A549 (cell line): Measurements from ENCODE around the gene FRMD1. TPM values are rescaled to one million over a fixed set of nuclear protein-coding genes. Genes with fewer than 3 reads are reported as not detected.

ENCODE experiments used
- ATAC-seq, 2 experiments: fragments of 200-7000 bp in 1 of 2; fragments of >200 bp in 1 of 2; cut with Nextera tagmentation in 1 of 2; cut with Tn5 transposase in 1 of 2; 3 replicates each; pipeline versions ENCODE4 v1.8.0 to v1.9.1; 2018 to 2020; ENCODE audit warnings: mild to moderate bottlenecking in 1 of 2, moderate library complexity in 1 of 2
- CTCF ChIA-PET: fragments of 300-600 bp; sonication (Branson Sonifier 250); formaldehyde crosslinking; extraction: SDS; loops from one replicate; lab custom pipeline; 2021; ENCODE audit warnings: antibody characterized with exemption, inconsistent platforms; lab: Yijun Ruan, JAX
- POLR2A ChIA-PET: fragments of 350-600 bp; formaldehyde crosslinking; extraction: SDS; loops from one replicate; lab custom pipeline; 2021; ENCODE audit warnings: antibody characterized with exemption, inconsistent platforms; lab: Yijun Ruan, JAX
- DNase-seq, 2 experiments: peaks; one replicate each; pipeline versions ENCODE4 v3.0.0 to v3.0.0-alpha.2; 2011 to 2016; ENCODE audit warnings: low read depth in 1 of 2, low spot score in 1 of 2
- FAIRE-seq: peaks from 2 replicates; lab custom pipeline; 2011; peaks lifted over from hg19 to GRCh38; lab: Jason Lieb, UNC
- H3K27ac ChIP-seq, 2 experiments: fragments of >200 bp; sonication (Bioruptor Twin); formaldehyde crosslinking; 3 replicates each; pipeline ENCODE4 v1.5.1; 2016 to 2017
- H3K4me1 ChIP-seq: fragments of >200 bp; sonication (Bioruptor Twin); formaldehyde crosslinking; 3 replicates; pipeline ENCODE4 v1.6.1; 2016
- H3K4me2 ChIP-seq: fragments of >200 bp; sonication (Bioruptor Twin); formaldehyde crosslinking; 3 replicates; pipeline ENCODE4 v1.6.1; 2016
- H3K4me3 ChIP-seq: fragments of >200 bp; sonication (Bioruptor Twin); formaldehyde crosslinking; 3 replicates; pipeline ENCODE4 v1.5.1; 2016
- H3K9me3 ChIP-seq: fragments of >200 bp; sonication (Bioruptor Twin); formaldehyde crosslinking; 3 replicates; pipeline ENCODE4 v1.6.1; 2016
- CBX2 ChIP-seq: fragments of 200-600 bp; sonication (generic); IDR thresholded peaks from 2 replicates; pipeline ENCODE4 v1.6.1; 2016; ENCODE audit warnings: low read depth, mild to moderate bottlenecking, borderline replicate concordance
- CBX8 ChIP-seq: fragments of 200-600 bp; sonication (generic); IDR thresholded peaks from 2 replicates; pipeline ENCODE4 v1.6.1; 2016
- CHD2 ChIP-seq: fragments of 150-350 bp; IDR thresholded peaks from 2 replicates; pipeline ENCODE4 v1.6.1; 2014; ENCODE audit warnings: low read length; ENCODE audit not compliant: partially characterized antibody
- CHD4 ChIP-seq: fragments of 200-600 bp; sonication (generic); IDR thresholded peaks from 2 replicates; pipeline ENCODE4 v1.6.1; 2016; ENCODE audit warnings: antibody characterized with exemption, mild to moderate bottlenecking, borderline replicate concordance
- EHF ChIP-seq: fragments of 250-450 bp; sonication (Bioruptor Pico); IDR thresholded peaks from 2 replicates; pipeline ENCODE4 v1.5.0; 2020; ENCODE audit warnings: mild to moderate bottlenecking
- EP300 ChIP-seq, 2 experiments: fragments of >200 bp; sonication (Bioruptor Twin); formaldehyde crosslinking; IDR thresholded peaks; 2 replicates in 1 of 2; 3 replicates in 1 of 2; pipeline ENCODE4 v1.6.1; 2016 to 2017
- FOSB ChIP-seq: fragments of 250-450 bp; sonication (Bioruptor Pico); IDR thresholded peaks from 2 replicates; pipeline ENCODE4 v1.5.0; 2020; ENCODE audit warnings: mild to moderate bottlenecking, moderate library complexity
- FOSL2 ChIP-seq, 2 experiments: fragments of 450-650 bp in 1 of 2; fragments of >200 bp in 1 of 2; sonication (Bioruptor Twin) in 1 of 2; formaldehyde crosslinking; IDR thresholded peaks; 2 replicates each; pipeline versions ENCODE4 v1.5.0 to v1.6.1; 2016 to 2020; ENCODE audit warnings: mild to moderate bottlenecking in 1 of 2, moderate library complexity in 1 of 2
- FOXS1 ChIP-seq: fragments of 250-450 bp; sonication (Bioruptor Pico); IDR thresholded peaks from 2 replicates; pipeline ENCODE4 v1.5.0; 2020; ENCODE audit warnings: mild to moderate bottlenecking, moderate library complexity
- HDAC2 ChIP-seq: fragments of 200-600 bp; sonication (generic); IDR thresholded peaks from 2 replicates; pipeline ENCODE4 v1.6.1; 2016
- HMGXB4 ChIP-seq: fragments of 250-450 bp; sonication (Bioruptor Pico); IDR thresholded peaks from 2 replicates; pipeline ENCODE4 v1.5.0; 2021; ENCODE audit warnings: mild to moderate bottlenecking, moderate library complexity, borderline replicate concordance
- HOXB13 ChIP-seq: fragments of 250-450 bp; sonication (Bioruptor Pico); IDR thresholded peaks from 2 replicates; pipeline ENCODE4 v1.5.0; 2020; ENCODE audit warnings: low read depth, mild to moderate bottlenecking, moderate library complexity
- JUNB ChIP-seq: fragments of >200 bp; sonication (Bioruptor Twin); formaldehyde crosslinking; IDR thresholded peaks from 2 replicates; pipeline ENCODE4 v1.6.1; 2016
- MAFK ChIP-seq: fragments of 450-650 bp; IDR thresholded peaks from 2 replicates; pipeline ENCODE4 v1.6.1; 2014; ENCODE audit not compliant: partially characterized antibody
- MAZ ChIP-seq: fragments of 150-350 bp; IDR thresholded peaks from 2 replicates; pipeline ENCODE4 v1.6.1; 2014; ENCODE audit warnings: antibody characterized with exemption, low read depth, low read length, borderline replicate concordance
- NFE2L2 ChIP-seq: fragments of 150-350 bp; conservative IDR thresholded peaks from 2 replicates; pipeline ENCODE4 v1.6.1; 2014; ENCODE audit warnings: low read length
- PHF8 ChIP-seq: fragments of 200-600 bp; sonication (generic); IDR thresholded peaks from 2 replicates; pipeline ENCODE4 v1.6.1; 2016; ENCODE audit warnings: low read depth, mild to moderate bottlenecking, antibody characterized with exemption, moderate library complexity, borderline replicate concordance
- POLR2A ChIP-seq: IDR thresholded peaks from 2 replicates; pipeline ENCODE4 v1.6.1; 2012; ENCODE audit warnings: mild to moderate bottlenecking, low read length
- POLR2AphosphoS2 ChIP-seq: conservative IDR thresholded peaks from 2 replicates; pipeline ENCODE4 v1.6.1; 2012; ENCODE audit warnings: low read length, improper control_type of control experiment, inconsistent platforms
- RARB ChIP-seq: fragments of 250-450 bp; sonication (Bioruptor Pico); IDR thresholded peaks from 2 replicates; pipeline ENCODE4 v1.8.0; 2021; ENCODE audit warnings: mild to moderate bottlenecking, moderate library complexity
- RFX5 ChIP-seq: fragments of 450-650 bp; IDR thresholded peaks from 2 replicates; pipeline ENCODE4 v1.7.1; 2014; ENCODE audit warnings: antibody characterized with exemption, mild to moderate bottlenecking, moderate library complexity
- SMC3 ChIP-seq: fragments of >200 bp; sonication (Bioruptor Twin); formaldehyde crosslinking; IDR thresholded peaks from 3 replicates; pipeline ENCODE4 v1.6.1; 2018; ENCODE audit warnings: inconsistent platforms
- SREBF2 ChIP-seq: fragments of 450-650 bp; IDR thresholded peaks from 2 replicates; pipeline ENCODE4 v1.6.1; 2014; ENCODE audit warnings: mild to moderate bottlenecking, moderate library complexity
- TFCP2L1 ChIP-seq: fragments of 250-450 bp; sonication (Bioruptor Pico); IDR thresholded peaks from 2 replicates; pipeline ENCODE4 v1.5.0; 2021; ENCODE audit warnings: mild to moderate bottlenecking
- ZFP36 ChIP-seq: fragments of 450-650 bp; IDR thresholded peaks from 2 replicates; pipeline ENCODE4 v1.6.1; 2014; ENCODE audit warnings: borderline replicate concordance; ENCODE audit not compliant: partially characterized antibody
- WGBS: methylation state at CpG from one replicate; pipeline ENCODE4 v1.1.6; 2017; ENCODE audit errors: missing lambda C conversion rate; 5-methylcytosine and 5-hydroxymethylcytosine counted together
- polyA plus RNA-seq, 4 experiments: library from polyadenylated mRNA; depleted of rRNA in 3 of 4; stranded (reverse); fragments of >200 nt; fragmentation: RNase III in 1 of 4; extraction: RNeasy Plus Mini Kit Qiagen cat#74134 plus additional on column Dnase treatment in 1 of 4; gene quantifications; 2 replicates in 3 of 4; 3 replicates in 1 of 4; pipeline ENCODE4 v1.2.3, GENCODE V29; 2011 to 2017
- TF ChIP-seq, protein P1 (sequence below): IDR thresholded peaks from 2 replicates; pipeline ENCODE4 v1.6.1; 2012; ENCODE audit warnings: low read depth, borderline replicate concordance
- TF ChIP-seq, protein P2 (sequence below): fragments of >200 bp; sonication (Bioruptor Twin); formaldehyde crosslinking; IDR thresholded peaks from 3 replicates; pipeline ENCODE4 v1.6.1; 2016
- TF ChIP-seq, protein P3 (sequence below): fragments of >200 bp; sonication (Bioruptor Twin); formaldehyde crosslinking; IDR thresholded peaks from 2 replicates; pipeline ENCODE4 v1.6.1; 2016

FRMD1 gene
- polyA plus RNA-seq, 2 of the 4 experiments (the other 2 are of a cell fraction) = not detected

DNA sequence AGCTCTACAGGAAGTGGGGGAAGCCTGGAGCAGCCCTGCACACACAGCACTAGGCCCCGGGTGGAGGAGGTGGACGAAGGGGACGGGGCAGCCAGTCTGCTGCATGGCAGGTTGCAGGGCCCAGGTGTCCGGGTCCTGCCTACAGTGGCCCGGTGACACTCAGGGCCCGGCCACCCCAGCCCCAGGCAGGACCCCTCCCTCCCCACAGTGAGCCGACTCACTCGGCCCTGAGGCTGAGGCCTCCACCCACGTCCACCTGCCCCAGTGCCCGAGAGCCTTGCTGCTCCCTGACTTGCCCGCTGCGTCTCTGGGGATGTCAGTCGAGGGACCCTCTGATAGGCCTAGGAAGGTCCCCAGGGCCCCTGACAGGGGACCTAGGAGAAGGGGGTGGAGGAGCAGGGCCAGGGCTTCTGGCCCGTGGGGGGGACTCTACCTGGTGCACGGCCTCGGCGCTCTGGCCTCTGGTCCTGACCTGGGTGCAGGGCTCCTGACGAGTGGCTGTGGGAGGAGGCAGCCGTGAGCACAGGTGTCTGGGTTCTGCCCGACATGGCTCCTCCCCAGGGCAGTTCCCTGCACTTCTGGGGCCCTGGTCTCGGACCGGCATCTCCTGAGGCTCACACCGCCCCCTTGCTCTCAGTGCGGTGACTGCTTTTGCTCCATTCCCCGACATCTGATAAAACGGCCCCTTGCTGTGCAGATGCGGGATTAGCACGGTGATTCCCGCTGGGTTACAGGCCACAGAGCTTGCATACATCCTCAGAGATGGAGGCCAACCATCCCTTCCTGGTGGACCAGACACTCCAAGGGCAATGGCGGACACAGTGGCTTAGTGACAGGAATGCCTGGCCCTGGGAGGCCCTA is 20.1 kb downstream of the FRMD1 start:
- Histone ChIP-seq H3K4me3 (no peak overlapping the region), H3K9me3 (no peaks in the 10 kb centered on the region), H3K4me2 (no peak overlapping the region), H3K27ac (no peak overlapping the region), H3K4me1 (no peaks in the 10 kb centered on the region)
- ChIA-PET POLR2A (no interaction called here), CTCF (no interaction called here)
- TF ChIP-seq CHD4 = no peak
- TF ChIP-seq SREBF2 = no peak
- no peak for TF ChIP-seq FOXS1 (CRISPR knock-in tag)
- TF ChIP-seq, protein P1, sequence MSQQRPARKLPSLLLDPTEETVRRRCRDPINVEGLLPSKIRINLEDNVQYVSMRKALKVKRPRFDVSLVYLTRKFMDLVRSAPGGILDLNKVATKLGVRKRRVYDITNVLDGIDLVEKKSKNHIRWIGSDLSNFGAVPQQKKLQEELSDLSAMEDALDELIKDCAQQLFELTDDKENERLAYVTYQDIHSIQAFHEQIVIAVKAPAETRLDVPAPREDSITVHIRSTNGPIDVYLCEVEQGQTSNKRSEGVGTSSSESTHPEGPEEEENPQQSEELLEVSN = no peak
- no peak for TF ChIP-seq HOXB13 (CRISPR knock-in tag)
- no peak for TF ChIP-seq CHD2
- TF ChIP-seq RARB (CRISPR knock-in tag) = no peak
- TF ChIP-seq ZFP36 = no peak
- no peak for TF ChIP-seq POLR2A
- TF ChIP-seq HDAC2 = no peak
- no peak for TF ChIP-seq SMC3
- TF ChIP-seq, protein P2, sequence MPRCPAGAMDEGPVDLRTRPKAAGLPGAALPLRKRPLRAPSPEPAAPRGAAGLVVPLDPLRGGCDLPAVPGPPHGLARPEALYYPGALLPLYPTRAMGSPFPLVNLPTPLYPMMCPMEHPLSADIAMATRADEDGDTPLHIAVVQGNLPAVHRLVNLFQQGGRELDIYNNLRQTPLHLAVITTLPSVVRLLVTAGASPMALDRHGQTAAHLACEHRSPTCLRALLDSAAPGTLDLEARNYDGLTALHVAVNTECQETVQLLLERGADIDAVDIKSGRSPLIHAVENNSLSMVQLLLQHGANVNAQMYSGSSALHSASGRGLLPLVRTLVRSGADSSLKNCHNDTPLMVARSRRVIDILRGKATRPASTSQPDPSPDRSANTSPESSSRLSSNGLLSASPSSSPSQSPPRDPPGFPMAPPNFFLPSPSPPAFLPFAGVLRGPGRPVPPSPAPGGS = no peak
- 90% methylated on average over 13 of the region's 30 CpGs for WGBS
- ATAC-seq (no peak), DNase-seq (no peak), FAIRE-seq (no peak)

DNA sequence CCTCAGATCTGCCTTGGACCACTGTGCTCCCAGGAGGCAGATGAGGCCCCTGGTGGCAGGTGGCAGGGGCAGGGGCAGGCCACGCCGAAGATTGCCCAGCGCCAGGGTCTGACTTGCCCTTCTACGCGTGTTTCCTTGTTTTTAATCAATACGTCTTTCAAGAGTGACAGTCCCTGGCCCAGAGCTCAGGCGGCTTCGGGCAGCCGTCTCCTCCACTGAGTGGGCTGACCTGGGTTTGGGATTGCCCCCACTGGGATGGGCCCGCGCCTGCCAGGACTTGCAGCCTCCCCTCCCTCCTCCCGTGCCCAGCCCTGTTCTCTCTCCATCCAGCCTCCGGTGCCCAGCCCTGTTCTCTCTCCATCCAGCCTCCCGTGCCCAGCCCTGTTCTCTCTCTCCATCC is 21.2 kb downstream of the FRMD1 start:
- no peaks in the 10 kb centered on the region for H3K9me3 ChIP-seq
- CTCF ChIA-PET = interaction anchor here (1.7 kb wide), 1 partner anchor 12 kb away, joined by 4 read pairs; no protein-coding TSS in a partner anchor
- TF ChIP-seq JUNB (no peak), CHD4 (no peak), RFX5 (no peak), EP300 (IDR thresholded peaks at IDR 0.05) (no peak), FOSB (CRISPR knock-in tag) (no peak), POLR2AphosphoS2 (no peak)
- H3K4me2 ChIP-seq = no peak overlapping the region
- no peaks in the 10 kb centered on the region for H3K4me1 ChIP-seq
- POLR2A ChIA-PET = no interaction called here
- no peak overlapping the region for H3K4me3 ChIP-seq
- no peak for ATAC-seq
- no peak for DNase-seq
- 86% methylated on average over 13 of the region's 14 CpGs for WGBS
- no peak overlapping the region for H3K27ac ChIP-seq
- no peak for FAIRE-seq

DNA sequence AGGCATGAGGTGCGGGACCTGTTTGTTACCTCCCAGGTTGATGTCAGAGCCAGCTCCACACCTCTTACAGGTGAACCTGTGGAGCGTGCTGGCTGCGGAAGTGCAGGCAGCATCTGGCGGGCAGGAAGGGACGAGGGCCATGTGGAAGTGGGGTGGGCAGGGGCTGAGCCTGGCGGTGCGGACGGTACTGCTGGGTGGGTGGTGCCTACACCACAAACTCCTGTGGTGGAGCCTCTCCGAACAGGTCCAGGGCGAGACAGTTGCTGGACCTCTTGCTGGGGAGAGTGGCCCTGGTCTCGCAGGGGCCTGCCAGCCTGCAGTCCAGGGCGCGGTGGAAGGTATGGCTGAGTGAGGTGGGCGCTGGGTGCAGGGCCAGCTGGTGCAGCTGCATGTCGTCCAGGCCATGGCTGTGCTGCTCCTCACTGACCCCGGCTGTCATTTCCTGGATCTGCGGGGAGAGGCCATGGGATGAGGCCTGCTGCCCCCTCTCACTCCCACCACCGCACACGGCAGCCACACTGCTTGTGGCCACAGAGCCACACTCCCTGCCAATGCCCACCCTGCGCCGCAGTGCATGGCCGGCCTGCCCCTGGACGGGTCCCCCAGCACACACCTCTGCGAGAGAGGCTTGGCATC is 22.0 kb downstream of the FRMD1 start:
- no peak overlapping the region for H3K4me2 ChIP-seq
- H3K9me3 ChIP-seq = no peaks in the 10 kb centered on the region
- CTCF ChIA-PET = interaction anchor here (1.7 kb wide), 1 partner anchor 11 kb away, joined by 4 read pairs; no protein-coding TSS in a partner anchor
- ATAC-seq = no peak
- H3K4me3 ChIP-seq = no peak overlapping the region
- DNase-seq = no peak
- no peaks in the 10 kb centered on the region for H3K4me1 ChIP-seq
- no peak for FAIRE-seq
- WGBS = 100% methylated on average over 1 of the region's 24 CpGs
- no peak overlapping the region for H3K27ac ChIP-seq
- POLR2A ChIA-PET = no interaction called here
- TF ChIP-seq MAFK (no peak), MAZ (no peak), PHF8 (no peak), FOSL2 (IDR thresholded peaks at IDR 0.05) (no peak), FOSL2 (CRISPR knock-in tag; IDR thresholded peaks at IDR 0.05) (no peak), FOSB (CRISPR knock-in tag) (no peak), CHD2 (no peak), RFX5 (no peak), POLR2AphosphoS2 (no peak), EHF (CRISPR knock-in tag) (no peak), NFE2L2 (no peak), HMGXB4 (no peak), CHD4 (no peak), CBX8 (no peak), CBX2 (no peak), TFCP2L1 (CRISPR knock-in tag) (no peak)
- TF ChIP-seq, protein P2 = no peak
- TF ChIP-seq, protein P3, sequence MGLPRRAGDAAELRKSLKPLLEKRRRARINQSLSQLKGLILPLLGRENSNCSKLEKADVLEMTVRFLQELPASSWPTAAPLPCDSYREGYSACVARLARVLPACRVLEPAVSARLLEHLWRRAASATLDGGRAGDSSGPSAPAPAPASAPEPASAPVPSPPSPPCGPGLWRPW = no peak
